Measurements from ENCODE around the gene CALHM6. TPM values are rescaled to one million over a fixed set of nuclear protein-coding genes. Genes with fewer than 3 reads are reported as not detected.

CALHM6 gene
- total RNA-seq, 1 experiment from 2014 or later: 0.44 TPM

- H3K4me3 Mint-ChIP-seq: no peak overlapping the region
- H3K27ac Mint-ChIP-seq: no peak overlapping the region
- H3K4me1 Mint-ChIP-seq: peaks cover 42% of the 10 kb centered on the region
- DNase-seq (ENCODE audit: low spot score) (no peak), ATAC-seq (no peak)
- ChIA-PET POLR2A (no interaction called here), CTCF (interaction anchor here (0.6 to 1.6 kb wide), 6 partner anchors 7 to 173 kb away, joined by 3 to 9 read pairs (median 4); partner anchors contain the start of gene CALHM5)
- H3K9me3 Mint-ChIP-seq: no peaks in the 10 kb centered on the region
- no peaks in the 10 kb centered on the region for H3K27me3 Mint-ChIP-seq (ENCODE audit: low read depth)
- TF ChIP-seq ETV6 (CRISPR knock-in tag; IDR thresholded peaks at IDR 0.05) (no peak), ZNF425 (CRISPR knock-in tag; conservative IDR thresholded peaks at IDR 0.05) (no peak), ZNF416 (CRISPR knock-in tag; IDR thresholded peaks at IDR 0.05) (no peak)
- H3K36me3 Mint-ChIP-seq: peaks cover 12% of the 10 kb centered on the region
These were observed 21.6 kb upstream of the CALHM6 start for GRCh38 chr6:116439522-116440051.

GRCh38 chr6:116443105-116443504 lies 18.1 kb upstream of the CALHM6 start:
- H3K27ac Mint-ChIP-seq: no peak overlapping the region

More at GRCh38 chr6:116443105-116443504, 18.1 kb upstream of the CALHM6 start:
- ATAC-seq (no peak), DNase-seq (ENCODE audit: low spot score) (no peak)
- CTCF ChIA-PET: interaction anchor here (1.6 kb wide), 1 partner anchor 174 kb away, joined by 3 read pairs; no protein-coding TSS in a partner anchor
- no peaks in the 10 kb centered on the region for H3K9me3 Mint-ChIP-seq
- peaks cover 44% of the 10 kb centered on the region for H3K4me1 Mint-ChIP-seq
- no peaks in the 10 kb centered on the region for H3K36me3 Mint-ChIP-seq
- POLR2A ChIA-PET: no interaction called here
- no peak for TF ChIP-seq ZBTB21 (CRISPR knock-in tag; IDR thresholded peaks at IDR 0.05; ENCODE audit: borderline replicate concordance)
- TF ChIP-seq ZNF671 (CRISPR knock-in tag; IDR thresholded peaks at IDR 0.05): no peak
- TF ChIP-seq NFE2L1 (CRISPR knock-in tag; IDR thresholded peaks at IDR 0.05): no peak
- TF ChIP-seq MXD4 (CRISPR knock-in tag; IDR thresholded peaks at IDR 0.05; ENCODE audit: borderline replicate concordance): no peak
- TF ChIP-seq OVOL2 (CRISPR knock-in tag; IDR thresholded peaks at IDR 0.05; ENCODE audit: borderline replicate concordance): no peak
- no peak for TF ChIP-seq HMGA2 (CRISPR knock-in tag; IDR thresholded peaks at IDR 0.05)
- TF ChIP-seq ZNF317 (CRISPR knock-in tag; IDR thresholded peaks at IDR 0.05; ENCODE audit: borderline replicate concordance, low read depth): no peak
- TF ChIP-seq ZNF423 (CRISPR knock-in tag; IDR thresholded peaks at IDR 0.05): no peak
- TF ChIP-seq ZNF219 (CRISPR knock-in tag; IDR thresholded peaks at IDR 0.05; ENCODE audit: borderline replicate concordance): no peak
- TF ChIP-seq MAX (CRISPR knock-in tag; IDR thresholded peaks at IDR 0.05): no peak
- TF ChIP-seq E2F5 (CRISPR knock-in tag; IDR thresholded peaks at IDR 0.05): no peak
- TF ChIP-seq ZNF281 (CRISPR knock-in tag; IDR thresholded peaks at IDR 0.05): no peak
- no peak for TF ChIP-seq ATF3 (CRISPR knock-in tag; conservative IDR thresholded peaks at IDR 0.05)
- no peak for TF ChIP-seq GTF2I (CRISPR knock-in tag; conservative IDR thresholded peaks at IDR 0.05)
- TF ChIP-seq AR (CRISPR knock-in tag; IDR thresholded peaks at IDR 0.05): no peak
- TF ChIP-seq ZBTB43 (CRISPR knock-in tag; IDR thresholded peaks at IDR 0.05): no peak
- no peaks in the 10 kb centered on the region; the same call in 1 of the 2 replicates for H3K27me3 Mint-ChIP-seq (ENCODE audit: low read depth)
- H3K4me3 Mint-ChIP-seq: no peak overlapping the region
